Fibroblast of skin of back (primary cell): ENCODE data around the gene MBD3L2.
A peak's percentile ranks its signal among the peaks of the same experiment; 100 is the strongest.

Experiments
- DNase-seq: peaks from one replicate; pipeline ENCODE4 v3.0.0-alpha.2; 2013

MBD3L2 gene

GRCh38 chr19:7063339-7063738, 14.2 kb downstream of the MBD3L2 start:
- no peak for DNase-seq

DNA sequence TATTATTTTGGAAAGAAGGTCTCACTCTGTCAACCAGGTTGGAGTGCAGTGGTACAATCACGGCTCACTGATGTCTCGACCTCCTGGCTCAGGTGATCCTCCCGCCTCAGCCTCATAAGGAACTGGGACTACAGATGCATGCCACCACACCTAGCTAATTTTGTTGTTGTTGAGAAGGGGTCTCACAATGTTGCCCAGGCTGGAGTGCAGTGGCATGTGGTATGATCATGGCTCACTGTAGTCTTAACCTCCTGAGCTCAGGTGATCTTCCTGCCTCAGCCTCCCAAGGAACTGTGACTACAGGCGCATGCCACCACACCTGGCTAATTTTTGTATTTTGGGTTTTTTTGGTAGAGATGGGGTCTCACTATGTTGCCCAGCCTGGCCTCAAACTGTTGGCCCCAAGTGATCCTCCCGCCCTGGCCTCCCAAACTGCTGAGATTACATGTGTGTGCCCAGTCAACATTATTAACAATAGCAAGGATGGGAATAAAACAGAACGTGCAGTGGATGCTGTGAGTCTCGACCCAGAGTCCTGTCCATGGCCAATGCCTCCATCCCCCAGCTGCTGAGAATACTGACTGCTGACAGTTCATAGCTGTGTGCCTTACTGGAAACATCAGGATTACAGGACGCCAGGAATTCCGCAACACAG, 14.8 kb downstream of the MBD3L2 start:
- no peak for DNase-seq

DNA sequence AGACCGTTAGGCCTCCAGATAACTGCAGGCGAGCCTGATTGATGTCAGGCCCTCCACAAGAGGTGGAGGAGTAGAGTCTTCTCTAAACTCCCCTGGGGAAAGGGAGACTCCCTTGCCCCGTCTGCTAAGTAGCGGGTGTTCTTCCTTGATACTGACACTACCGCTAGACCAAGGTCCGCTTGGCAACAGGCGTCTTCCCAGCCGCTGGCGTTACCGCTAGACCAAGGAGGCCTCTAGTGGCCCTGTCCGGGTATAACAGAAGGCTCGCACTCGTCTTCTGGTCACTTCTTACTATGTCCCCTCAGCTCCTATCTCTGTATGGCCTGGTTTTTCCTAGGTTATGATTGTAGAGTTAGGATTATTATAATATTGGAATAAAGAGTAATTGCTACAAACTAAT, 18.0 kb downstream of the MBD3L2 start:
- peak; percentile 30 for DNase-seq

GRCh38 chr19:7067716-7068115, 18.6 kb downstream of the MBD3L2 start:
- peak; percentile 67 for DNase-seq

- DNase-seq = no peak
Measured at GRCh38 chr19:7068599-7068998, 19.5 kb downstream of the MBD3L2 start.

- DNase-seq = peak; percentile 96
Measured at GRCh38 chr19:7069042-7069903, 20.2 kb downstream of the MBD3L2 start, which contains the start of gene ZNF557. TSS of gene ZNF557 (plus strand) at chr19:7069703. CDS start at chr19:7075075, 5,372 bp downstream.

DNA sequence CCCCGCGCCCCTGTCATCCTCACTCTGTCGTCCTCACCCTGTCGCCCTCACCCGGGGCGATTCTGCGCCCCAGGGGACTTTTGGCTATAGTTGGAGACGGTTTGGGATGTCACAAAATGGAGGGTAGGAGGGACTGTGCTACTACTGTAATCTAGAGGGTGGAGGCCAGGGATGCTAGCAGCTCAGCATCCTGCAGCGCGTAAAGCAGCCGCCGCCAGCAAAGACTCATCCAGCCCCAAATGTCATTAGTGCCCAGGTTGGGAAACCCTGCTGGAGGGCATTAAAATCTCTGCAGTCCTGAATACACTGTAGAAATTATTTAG, 20.7 kb downstream of the MBD3L2 start:
- no peak for DNase-seq

- no peak for DNase-seq
Measured at GRCh38 chr19:7072541-7072940, 23.4 kb downstream of the MBD3L2 start.

DNA sequence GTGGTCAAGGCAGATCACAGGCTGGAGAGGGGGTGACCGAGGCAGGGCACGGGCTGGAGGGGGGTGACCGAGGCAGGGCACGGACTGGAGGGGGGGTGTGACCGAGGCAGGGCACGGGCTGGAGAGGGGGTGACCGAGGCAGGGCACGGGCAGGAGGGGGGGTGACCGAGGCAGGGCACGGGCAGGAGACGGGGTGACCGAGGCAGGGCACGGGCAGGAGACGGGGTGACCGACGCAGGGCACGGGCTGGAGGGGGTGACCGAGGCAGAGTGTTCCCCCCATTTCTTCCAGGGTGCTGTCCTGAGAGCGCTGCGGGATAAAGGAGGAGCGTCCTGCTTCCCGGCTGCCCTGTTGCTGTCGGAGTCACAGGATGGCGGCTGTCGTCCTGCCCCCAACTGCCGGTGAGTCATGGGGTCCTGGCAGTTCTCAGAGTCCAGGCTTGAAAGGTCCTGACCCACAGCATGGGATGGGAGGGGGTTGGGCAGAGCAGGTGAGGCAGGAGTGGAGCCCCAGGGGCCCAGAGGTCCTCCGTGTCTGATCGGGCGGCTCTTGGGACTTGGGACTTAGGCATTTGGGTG, 25.7 kb downstream of the MBD3L2 start:
- DNase-seq = no peak

DNA sequence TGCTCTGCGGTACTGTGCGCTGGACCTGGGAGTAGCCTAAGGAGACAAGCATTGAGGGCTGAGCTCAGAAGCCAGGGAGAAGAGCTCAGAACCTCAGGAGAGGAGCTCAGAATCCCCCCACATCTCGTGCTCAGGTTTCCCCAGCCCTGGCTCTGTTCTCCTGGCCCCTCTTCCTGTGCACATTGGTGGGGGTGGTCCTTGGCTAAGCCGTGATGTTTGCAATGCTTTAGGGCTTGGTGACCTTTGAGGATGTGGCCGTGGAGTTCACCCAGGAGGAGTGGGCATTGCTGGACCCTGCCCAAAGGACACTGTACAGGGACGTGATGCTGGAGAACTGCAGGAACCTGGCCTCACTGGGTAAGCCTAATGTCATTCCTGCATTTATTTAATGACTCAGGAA, 27.0 kb downstream of the MBD3L2 start:
- no peak for DNase-seq

DNA sequence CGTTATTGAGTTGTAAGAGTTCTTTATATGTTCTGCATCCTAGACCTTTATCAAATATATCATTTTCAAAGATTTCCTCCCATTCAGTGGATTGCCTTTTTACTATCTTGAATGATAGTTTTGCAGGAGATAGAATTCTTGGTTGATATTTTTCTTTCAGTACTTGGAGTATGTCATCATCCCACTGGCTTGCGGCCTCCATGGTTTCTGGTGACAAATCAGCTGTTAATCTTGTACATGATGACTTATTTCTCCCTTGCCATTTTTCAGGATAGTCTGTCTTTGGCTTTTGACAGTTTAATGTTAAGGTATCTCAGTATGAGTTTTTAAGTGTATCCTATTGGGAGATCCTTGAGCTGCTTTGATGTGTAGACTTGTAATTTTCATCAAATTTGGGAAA, 28.9 kb downstream of the MBD3L2 start:
- DNase-seq = no peak

DNA sequence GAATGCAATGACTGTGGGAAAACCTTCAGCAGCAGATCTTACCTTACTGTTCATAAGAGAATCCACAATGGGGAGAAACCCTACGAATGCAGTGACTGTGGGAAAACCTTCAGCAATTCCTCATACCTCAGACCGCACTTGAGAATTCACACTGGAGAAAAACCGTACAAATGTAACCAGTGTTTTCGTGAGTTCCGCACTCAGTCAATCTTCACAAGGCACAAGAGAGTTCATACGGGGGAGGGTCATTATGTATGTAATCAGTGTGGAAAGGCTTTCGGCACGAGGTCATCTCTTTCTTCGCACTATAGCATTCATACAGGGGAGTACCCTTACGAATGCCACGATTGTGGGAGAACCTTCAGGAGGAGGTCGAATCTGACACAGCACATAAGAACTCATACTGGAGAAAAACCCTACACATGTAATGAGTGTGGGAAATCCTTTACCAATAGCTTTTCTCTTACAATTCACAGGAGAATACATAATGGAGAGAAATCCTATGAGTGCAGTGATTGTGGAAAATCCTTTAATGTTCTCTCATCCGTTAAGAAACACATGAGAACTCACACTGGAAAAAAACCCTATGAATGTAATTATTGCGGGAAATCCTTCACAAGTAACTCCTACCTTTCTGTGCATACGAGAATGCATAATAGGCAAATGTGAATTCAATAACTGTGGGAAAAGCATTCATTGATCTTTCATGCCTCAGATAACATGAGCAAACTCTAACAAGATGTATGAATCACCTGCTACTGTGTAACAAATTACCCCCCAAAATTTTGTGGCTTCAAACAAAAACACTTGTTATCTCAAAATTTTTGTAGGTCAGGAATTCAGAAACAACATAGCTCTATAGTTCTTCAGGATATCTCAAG, 34.2 kb downstream of the MBD3L2 start:
- DNase-seq = peak; percentile 21

DNA sequence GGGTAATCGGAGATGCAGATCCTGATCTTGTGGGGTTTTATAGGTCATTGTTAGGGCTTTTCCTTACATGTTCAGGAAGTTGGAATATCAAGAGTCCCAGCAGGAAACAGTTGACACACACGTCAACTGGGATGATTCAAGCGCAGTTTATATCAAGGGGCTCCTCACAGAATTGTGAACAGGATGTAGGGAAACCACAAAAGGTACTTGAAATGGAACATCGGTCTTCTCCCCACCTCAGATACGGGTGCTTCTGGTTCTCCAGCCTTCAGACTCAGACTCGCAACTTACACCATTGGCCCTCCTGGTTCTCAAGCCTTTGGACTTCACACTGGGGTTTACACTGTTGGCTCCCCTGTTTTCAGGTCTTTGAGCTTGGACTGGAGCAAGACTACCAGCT, 39.9 kb downstream of the MBD3L2 start:
- DNase-seq = no peak

DNA sequence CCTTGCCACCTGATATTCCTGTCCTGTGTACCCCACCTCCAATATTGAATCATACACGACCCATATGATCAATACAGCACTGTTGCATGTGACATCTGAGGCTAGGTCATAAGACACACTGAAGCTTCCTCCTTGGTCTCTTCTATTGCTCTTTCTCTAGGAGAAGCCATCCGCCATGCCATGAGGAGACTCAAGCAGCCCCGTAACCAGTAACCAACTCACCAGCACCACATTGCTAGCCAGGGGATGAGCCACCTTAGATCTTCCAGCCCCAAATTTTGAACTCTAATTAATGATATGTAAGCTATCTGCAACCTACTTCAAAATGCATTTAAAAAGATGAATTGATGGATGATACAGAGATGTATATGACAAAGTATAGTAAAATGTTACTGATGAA, 49.0 kb downstream of the MBD3L2 start:
- DNase-seq = no peak

DNA sequence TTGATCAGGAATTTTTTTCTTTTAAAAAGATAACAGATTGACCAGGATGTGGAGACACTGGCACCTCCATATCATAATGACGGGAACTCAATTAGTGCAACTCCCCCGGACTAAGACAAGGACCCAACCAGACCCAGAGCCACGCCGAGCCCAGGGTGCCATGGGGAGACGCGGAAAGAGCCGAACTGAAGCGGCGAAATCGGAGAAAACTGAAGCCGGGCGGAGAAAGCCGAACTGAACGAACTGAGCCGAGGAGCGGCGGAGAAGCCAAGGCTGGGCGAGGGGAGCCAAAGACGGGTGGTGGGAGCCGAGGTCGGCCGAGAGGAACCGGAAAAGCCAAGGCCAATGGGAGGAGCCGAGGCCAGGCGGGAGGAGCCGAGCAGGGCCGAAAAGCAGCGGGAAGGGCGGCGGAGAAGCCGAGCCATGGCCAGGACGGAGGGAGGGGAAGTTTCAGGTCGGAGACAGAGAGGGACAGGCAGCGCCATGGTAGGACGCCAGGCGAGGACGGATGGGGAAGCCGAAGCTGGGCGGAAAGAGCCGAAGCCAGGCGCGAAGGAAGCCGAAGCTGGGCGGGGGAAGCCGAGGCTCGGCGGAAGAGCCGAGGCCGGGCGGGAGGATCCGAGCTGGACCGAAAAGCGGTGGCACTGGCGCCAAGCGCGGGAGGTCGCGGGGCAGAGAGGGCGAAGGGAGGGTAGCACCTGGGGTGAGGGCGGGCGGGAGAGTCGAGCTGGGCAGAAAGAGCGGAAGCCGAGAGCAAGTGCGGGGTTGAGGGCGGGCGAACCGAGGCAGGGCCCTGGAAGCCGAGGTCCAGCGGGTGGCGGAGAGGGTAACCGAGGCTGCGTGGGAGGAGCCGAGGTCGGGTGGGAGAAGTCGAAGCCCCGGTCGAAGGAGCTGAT, 49.8 kb downstream of the MBD3L2 start:
- peak; percentile 89 for DNase-seq

DNA sequence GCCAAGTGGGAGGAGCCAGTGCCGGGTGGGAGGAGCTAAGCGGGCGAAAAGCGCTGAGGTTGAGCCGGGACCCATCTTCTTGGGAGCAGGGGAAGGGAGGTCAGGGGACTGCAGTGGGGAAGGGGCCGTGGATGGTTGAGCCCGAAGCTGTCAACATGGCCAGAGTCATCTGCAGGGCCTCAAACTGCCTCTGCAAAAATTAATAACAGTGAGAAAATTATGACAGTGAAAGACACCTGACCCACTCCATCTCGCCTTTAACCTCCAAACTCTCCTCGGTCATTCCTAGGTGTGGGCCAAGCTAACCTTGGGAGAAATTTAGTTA, 50.4 kb downstream of the MBD3L2 start:
- no peak for DNase-seq
